ENCODE measurements around the gene HIP1R.

GRCh38 chr12:122851820-122852219 is 16.6 kb downstream of the HIP1R start:
- no peak for TF ChIP-seq POLR2A (IDR thresholded peaks at IDR 0.05; ENCODE audit: insufficient read depth in 1 of 2, low read depth in 2 of 2, low read length in 2 of 2)
- TF ChIP-seq KAT2B (IDR thresholded peaks at IDR 0.05; ENCODE audit: borderline replicate concordance, low read depth, low read length) = no peak
- no peak for TF ChIP-seq SP4 (CRISPR knock-in tag; IDR thresholded peaks at IDR 0.05)
- TF ChIP-seq EZH2 (conservative IDR thresholded peaks at IDR 0.05; ENCODE audit: low read depth, low read length) = no peak
- no peak for TF ChIP-seq CTCF (CRISPR knock-in tag; IDR thresholded peaks at IDR 0.05)

All from HepG2 (cell line).